Erythroblast (primary cell): ENCODE results near the gene PKMYT1.

Experiments
- DNase-seq, 2 experiments: peaks; one replicate each; lab custom pipeline; 2025; lab: John Stamatoyannopoulos, UW
- GATA1 ChIP-seq: IDR thresholded peaks from 2 replicates; pipeline ENCODE4 v1.6.1; 2011; ENCODE audit warnings: low read depth, mild to moderate bottlenecking, control low read depth, low read length, moderate library complexity
- POLR2A ChIP-seq: IDR thresholded peaks from 2 replicates; pipeline ENCODE4 v1.6.1; 2011; ENCODE audit warnings: mild to moderate bottlenecking, low read length

PKMYT1 gene

GRCh38 chr16:2980227-2981176 is at the start of gene PKMYT1:
PKMYT1 (minus strand) TSS chr16:2980446; CDS start chr16:2979657, 789 bp downstream.
- DNase-seq, result peak; percentile 94 to 98

GRCh38 chr16:3029491-3030221 is 49.4 kb upstream of the PKMYT1 start:
- peak; percentile 22 to 31 for DNase-seq
- no peak for TF ChIP-seq POLR2A
- no peak for TF ChIP-seq GATA1

More at GRCh38 chr16:2980227-2981176, at the start of gene PKMYT1:
- peak; percentile 96 for TF ChIP-seq POLR2A
- TF ChIP-seq GATA1, result no peak

GRCh38 chr16:3028716-3029319 is 48.6 kb upstream of the PKMYT1 start:
- no peak for TF ChIP-seq GATA1
- TF ChIP-seq POLR2A, result no peak
- no peak for DNase-seq

GRCh38 chr16:3027983-3028715 is 47.9 kb upstream of the PKMYT1 start:
- DNase-seq, result peak; percentile 86 to 92

GRCh38 chr16:3027489-3027795 is 47.2 kb upstream of the PKMYT1 start:
- TF ChIP-seq POLR2A, result no peak
- no peak for TF ChIP-seq GATA1
- DNase-seq, result no peak

More at GRCh38 chr16:3027983-3028715, 47.9 kb upstream of the PKMYT1 start:
- TF ChIP-seq POLR2A (no peak), GATA1 (no peak)

- DNase-seq, result no peak
- TF ChIP-seq POLR2A (no peak), GATA1 (no peak)
Measured at GRCh38 chr16:3026609-3027488, 46.6 kb upstream of the PKMYT1 start.

- DNase-seq, result no peak
- TF ChIP-seq POLR2A, result no peak
- TF ChIP-seq GATA1, result no peak
Measured at GRCh38 chr16:3026003-3026378, 45.7 kb upstream of the PKMYT1 start.

- no peak for DNase-seq
- TF ChIP-seq GATA1 (no peak), POLR2A (no peak)
Measured at GRCh38 chr16:3025032-3026002, 45.1 kb upstream of the PKMYT1 start.

GRCh38 chr16:3023669-3024478 is 43.6 kb upstream of the PKMYT1 start, which contains the start of the genes HCFC1R1 and THOC6:
HCFC1R1 (minus strand) TSS chr16:3023942; CDS start chr16:3023941, 1 bp downstream.
THOC6 (plus strand) TSS chr16:3024035; CDS start chr16:3024327, 292 bp downstream.
- TF ChIP-seq GATA1 (no peak), POLR2A (peak; percentile 94)
- peak; percentile 98 to 99 for DNase-seq

GRCh38 chr16:3023415-3023668 is 43.1 kb upstream of the PKMYT1 start:
- peak; percentile 59 to 67 for DNase-seq
- TF ChIP-seq GATA1, result no peak
- TF ChIP-seq POLR2A, result no peak
